GM23248 (cell line): ENCODE measurements around the gene KRTAP10-3.

Experiments used
- EZH2 ChIP-seq: fragments of 200-600 bp; sonication (generic); IDR thresholded peaks from 2 replicates; pipeline ENCODE4 v1.6.1; 2018; ENCODE audit warnings: antibody characterized with exemption, mild to moderate bottlenecking; ENCODE audit not compliant: insufficient read depth, poor library complexity, severe bottlenecking
- EZH2phosphoT487 ChIP-seq: fragments of 200-600 bp; sonication (generic); IDR thresholded peaks from 2 replicates; pipeline ENCODE4 v1.6.1; 2018; ENCODE audit warnings: antibody characterized with exemption, moderate library complexity, mild to moderate bottlenecking, low read depth; ENCODE audit not compliant: insufficient read depth

- TF ChIP-seq EZH2, result no peak
- TF ChIP-seq EZH2phosphoT487, result no peak
These were observed 43.2 kb upstream of the KRTAP10-3 start for GRCh38 chr21:44601596-44602462.
